Thymus (tissue), 11 donors: ENCODE measurements around the gene COPZ1. TPM values are rescaled to one million over a fixed set of nuclear protein-coding genes. Genes with fewer than 3 reads are reported as not detected.
A peak's percentile ranks its signal among the peaks of the same experiment; 100 is the strongest.

Source experiments
- DNase-seq, 9 donors: peaks; one replicate each; pipeline ENCODE4 v3.0.0-alpha.2; 2013; ENCODE audit warnings: low spot score in 9 of 9, low read depth in 6 of 9, missing footprints in 1 of 9
- H3K27ac ChIP-seq, 2 donors: one replicate each; pipeline ENCODE4 v1.5.1; 2013; ENCODE audit warnings: control low read depth in 1 of 2, low read depth in 1 of 2, low read length in 1 of 2, mild to moderate bottlenecking in 1 of 2, moderate library complexity in 1 of 2
- H3K27me3 ChIP-seq, 2 donors: one replicate each; pipeline ENCODE4 v1.5.1; 2013; ENCODE audit warnings: low read length in 1 of 2; ENCODE audit not compliant: control insufficient read depth in 2 of 2, insufficient read depth in 1 of 2
- H3K36me3 ChIP-seq, 2 donors: one replicate each; pipeline ENCODE4 v1.5.1; 2013; ENCODE audit warnings: low read length in 1 of 2, mild to moderate bottlenecking in 1 of 2, moderate library complexity in 1 of 2; ENCODE audit not compliant: control insufficient read depth in 2 of 2, insufficient read depth in 2 of 2
- H3K4me1 ChIP-seq, 2 donors: one replicate each; pipeline ENCODE4 v1.5.1; 2013; ENCODE audit warnings: low read length in 2 of 2; ENCODE audit not compliant: control insufficient read depth in 2 of 2, insufficient read depth in 2 of 2
- H3K4me3 ChIP-seq, 2 donors: one replicate each; pipeline ENCODE4 v1.5.1; 2013; ENCODE audit warnings: low read length in 2 of 2, control low read depth in 1 of 2, mild to moderate bottlenecking in 1 of 2
- H3K9me3 ChIP-seq, 2 donors: one replicate each; pipeline ENCODE4 v1.5.1; 2013; ENCODE audit warnings: low read length in 1 of 2, mild to moderate bottlenecking in 1 of 2; ENCODE audit not compliant: control insufficient read depth in 2 of 2, insufficient read depth in 1 of 2
- WGBS: extraction: QIAGEN DNeasy Blood & Tissue Kit; methylation state at CpG from one replicate; pipeline ENCODE4 v1.1.7; 2013; 5-methylcytosine and 5-hydroxymethylcytosine counted together
- polyA plus RNA-seq: library from polyadenylated mRNA; stranded (reverse); fragments of 200-250 nt; gene quantifications from one replicate; pipeline ENCODE4 v1.2.3, GENCODE V29; 2013
- total RNA-seq: library from RNA; stranded (reverse); fragments of 120-200 nt; gene quantifications from one replicate; pipeline ENCODE4 v1.2.4, GENCODE V29; 2013
- donor health status: healthy.

Gene COPZ1
- total and polyA plus RNA-seq, 2 donors, result 94.9 to 117 TPM

DNA sequence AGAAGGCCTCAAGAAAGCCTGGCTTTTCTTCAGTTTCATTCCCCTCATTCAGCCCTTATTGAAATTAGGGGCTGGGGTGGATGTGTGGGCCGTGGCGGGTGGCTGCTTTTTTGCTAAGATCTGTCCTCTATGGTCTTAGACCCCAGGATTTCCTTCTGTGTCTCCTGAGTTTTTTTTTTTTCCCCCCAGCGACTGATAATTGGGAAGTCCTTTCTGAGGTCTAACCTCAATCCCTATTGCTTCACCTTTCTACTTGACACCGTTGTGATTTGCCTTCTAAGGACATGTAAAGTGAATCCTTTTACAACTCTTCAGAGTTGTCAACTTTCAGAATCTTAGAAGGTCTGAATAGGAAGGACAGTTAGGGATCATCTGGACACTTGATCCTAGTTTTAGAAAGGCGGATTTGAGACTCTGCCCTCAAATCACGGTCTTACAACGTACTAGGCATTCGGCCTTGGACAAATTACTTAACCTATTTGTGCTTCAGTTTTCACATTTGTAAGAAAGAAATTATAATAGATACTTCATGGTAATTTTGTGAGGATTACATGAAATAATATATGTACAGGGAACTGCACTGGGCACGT lies 34.9 kb downstream of the COPZ1 start:
- H3K27me3 ChIP-seq, result no peaks in the 10 kb centered on the region
- H3K36me3 ChIP-seq, result no peaks in the 10 kb centered on the region
- DNase-seq, result no peak
- peak overlapping the region; percentile 72 to 85 for H3K4me3 ChIP-seq
- no peaks in the 10 kb centered on the region for H3K9me3 ChIP-seq
- peaks cover 5 to 50% of the 10 kb centered on the region in 2 donors for H3K4me1 ChIP-seq
- 76% methylated on average over 9 of the region's 9 CpGs for WGBS
- peak overlapping the region; percentile 21 to 74 for H3K27ac ChIP-seq

GRCh38 chr12:54360717-54361456 lies 36.0 kb downstream of the COPZ1 start:
- peak in 3 of 9 donors; percentile 60 to 75 (median 67) for DNase-seq
- Histone ChIP-seq H3K4me1 (peaks cover 5 to 50% of the 10 kb centered on the region in 2 donors), H3K36me3 (no peaks in the 10 kb centered on the region), H3K27ac (no peak overlapping the region), H3K27me3 (no peaks in the 10 kb centered on the region), H3K4me3 (no peak overlapping the region), H3K9me3 (no peaks in the 10 kb centered on the region)
- 77% methylated on average over 16 of the region's 16 CpGs for WGBS

DNA sequence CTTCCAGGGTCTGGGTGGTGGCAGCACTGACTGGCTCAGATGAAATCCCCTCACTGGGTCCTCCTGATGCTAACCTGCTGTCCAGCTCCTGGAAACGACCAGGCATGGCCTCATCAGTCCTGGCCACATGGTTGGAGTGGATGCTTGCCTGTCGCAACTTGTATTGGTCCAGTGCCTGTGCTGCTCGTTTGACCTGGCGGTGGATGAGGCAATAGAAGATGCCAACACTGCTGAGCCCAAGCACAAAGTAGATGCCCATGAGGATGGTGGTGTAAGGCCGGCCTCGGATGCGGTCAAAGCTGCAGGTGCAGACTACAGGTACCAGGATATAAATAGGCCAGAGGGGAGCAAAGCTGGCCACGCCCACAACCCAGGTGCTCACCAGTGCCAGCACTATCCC lies 38.1 kb downstream of the COPZ1 start:
- no peak for DNase-seq
- Histone ChIP-seq H3K36me3 (no peaks in the 10 kb centered on the region), H3K4me1 (peaks cover 2 to 35% of the 10 kb centered on the region in 2 donors), H3K27ac (no peak overlapping the region), H3K4me3 (no peak overlapping the region), H3K9me3 (no peaks in the 10 kb centered on the region), H3K27me3 (no peaks in the 10 kb centered on the region)
- 95% methylated on average over 8 of the region's 8 CpGs for WGBS

DNA sequence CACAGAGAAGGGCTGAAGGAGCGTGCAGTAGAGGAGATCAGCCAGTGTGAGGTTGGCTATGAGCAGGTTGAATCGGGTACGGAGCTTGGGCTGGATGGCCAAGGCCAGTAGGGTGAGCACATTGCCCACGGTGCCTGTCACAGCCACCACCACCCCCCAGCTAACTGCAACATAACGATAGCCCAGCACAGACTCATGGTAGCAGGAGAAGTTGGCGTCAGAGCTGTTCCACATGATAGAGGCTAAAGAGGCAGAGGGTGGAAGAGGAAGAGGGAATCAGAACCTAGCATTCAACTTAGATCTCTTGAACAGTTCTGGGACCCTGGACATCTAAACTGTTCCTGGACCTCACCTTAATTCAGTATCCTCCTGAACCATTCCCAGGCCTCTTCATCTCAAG lies 38.7 kb downstream of the COPZ1 start:
- no peaks in the 10 kb centered on the region for H3K27me3 ChIP-seq
- no peak overlapping the region for H3K27ac ChIP-seq
- peaks cover 2 to 35% of the 10 kb centered on the region in 2 donors for H3K4me1 ChIP-seq
- WGBS, result 93% methylated on average over 6 of the region's 6 CpGs
- H3K36me3 ChIP-seq, result no peaks in the 10 kb centered on the region
- no peak for DNase-seq
- H3K9me3 ChIP-seq, result no peaks in the 10 kb centered on the region
- no peak overlapping the region for H3K4me3 ChIP-seq

GRCh38 chr12:54364413-54364812 lies 39.5 kb downstream of the COPZ1 start, which contains the start of gene GPR84:
GPR84 (minus strand) TSS chr12:54364486; CDS start chr12:54363851, 635 bp downstream.
- Histone ChIP-seq H3K4me3 (no peak within 1 kb of the TSS), H3K9me3 (no peaks in the 10 kb centered on the region), H3K27ac (peak within 1 kb of the TSS in 1 of 2 donors; percentile 3), H3K36me3 (no peaks in the 10 kb centered on the region), H3K4me1 (peaks cover 2 to 40% of the 10 kb centered on the region in 2 donors), H3K27me3 (peaks cover 0 to 6% of the 10 kb centered on the region in 2 donors)
- peak in 1 of 9 donors; percentile 48 for DNase-seq
- WGBS, result 7% methylated on average over 4 of the region's 4 CpGs

GRCh38 chr12:54368025-54368708 lies 43.2 kb downstream of the COPZ1 start:
- Histone ChIP-seq H3K36me3 (peaks cover 0 to 2% of the 10 kb centered on the region in 2 donors), H3K9me3 (no peaks in the 10 kb centered on the region), H3K4me3 (peak overlapping the region; percentile 26 to 27), H3K27me3 (peaks cover 0 to 19% of the 10 kb centered on the region in 2 donors), H3K4me1 (peaks cover 4 to 52% of the 10 kb centered on the region in 2 donors), H3K27ac (peak overlapping the region in 1 of 2 donors; percentile 18)
- 23% methylated on average over 5 of the region's 5 CpGs for WGBS
- no peak for DNase-seq

DNA sequence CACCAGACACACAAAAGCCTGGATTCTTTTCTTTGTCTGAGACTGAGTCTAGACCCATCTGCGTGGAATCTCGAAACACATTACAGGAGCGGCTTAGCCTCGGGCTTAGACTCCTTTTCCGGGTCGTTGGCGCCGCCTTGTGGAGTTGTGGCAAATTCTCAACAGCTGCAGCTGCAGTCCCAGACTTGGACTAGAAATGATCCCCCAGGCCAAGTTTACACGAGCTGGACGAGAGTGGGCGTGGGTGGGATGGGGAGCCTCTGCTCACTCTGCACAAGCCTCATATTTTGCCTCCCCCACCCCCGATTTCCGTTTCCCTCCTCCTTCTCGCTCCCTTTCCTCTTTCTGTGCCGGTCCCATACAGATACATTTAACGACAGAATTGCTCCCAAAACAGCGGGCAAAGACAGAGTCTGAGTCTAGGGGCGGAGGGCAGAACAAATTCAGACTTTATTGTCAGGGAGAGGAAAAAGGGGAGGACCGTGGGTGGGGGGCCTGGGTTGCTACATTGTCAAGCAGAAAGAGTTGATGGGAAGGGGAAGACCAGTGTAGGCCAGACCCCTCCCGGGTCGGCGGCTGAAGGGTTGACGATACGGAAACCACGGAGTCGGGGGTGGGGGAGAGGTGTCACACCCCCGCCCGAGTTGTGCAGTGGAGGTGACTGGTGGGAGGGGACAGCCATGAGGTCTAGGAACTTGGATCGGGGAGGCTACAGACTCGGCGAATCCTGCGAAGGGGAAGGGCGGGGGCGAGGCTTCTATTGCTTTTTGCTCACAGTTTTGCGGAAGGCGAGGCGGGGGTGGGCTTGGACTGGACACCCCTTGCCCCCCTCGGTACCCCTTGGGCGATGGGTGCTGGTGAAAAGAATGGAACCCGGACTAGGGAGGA lies 44.0 kb downstream of the COPZ1 start:
- peak overlapping the region; percentile 26 to 27 for H3K4me3 ChIP-seq
- H3K27me3 ChIP-seq, result peaks cover 0 to 19% of the 10 kb centered on the region in 2 donors
- peak in 8 of 9 donors; percentile 68 to 94 (median 86) for DNase-seq
- peaks cover 0 to 2% of the 10 kb centered on the region in 2 donors for H3K36me3 ChIP-seq
- peaks cover 4 to 44% of the 10 kb centered on the region in 2 donors for H3K4me1 ChIP-seq
- 46% methylated on average over 40 of the region's 40 CpGs for WGBS
- H3K27ac ChIP-seq, result peak overlapping the region; percentile 18 to 50
- H3K9me3 ChIP-seq, result no peaks in the 10 kb centered on the region

GRCh38 chr12:54369597-54370131 lies 44.7 kb downstream of the COPZ1 start:
- Histone ChIP-seq H3K4me3 (peak overlapping the region in 1 of 2 donors; percentile 26), H3K9me3 (no peaks in the 10 kb centered on the region), H3K27me3 (peaks cover 0 to 19% of the 10 kb centered on the region in 2 donors), H3K27ac (no peak overlapping the region), H3K36me3 (peaks cover 0 to 2% of the 10 kb centered on the region in 2 donors), H3K4me1 (peaks cover 4 to 37% of the 10 kb centered on the region in 2 donors)
- DNase-seq, result no peak
- 85% methylated on average over 21 of the region's 21 CpGs for WGBS
